ENCODE data around the gene COG2. TPM values are rescaled to one million over a fixed set of nuclear protein-coding genes. Genes with fewer than 3 reads are reported as not detected.

COG2 gene
- 12.4 and 15.5 TPM in 2 replicates for total RNA-seq (ENCODE audit: low replicate concordance)

GRCh38 chr1:230642263-230642959, at the start of gene COG2:
COG2 (plus strand) TSS chr1:230642481; CDS start chr1:230642607, 126 bp downstream.

GRCh38 chr1:230713915-230714764, 71.9 kb downstream of the COG2 start, which contains the start of gene AGT:
AGT (minus strand) TSS chr1:230714122; CDS start chr1:230710823, 3,299 bp downstream.

Other genes starting within 250 kb of the COG2 start
- gene PGBD5, start 216.1 kb upstream of the COG2 start, total RNA-seq (ENCODE audit: low replicate concordance), result under 0.01 and 0.59 TPM in 2 replicates
- 0.45 and 6.8 TPM in 2 replicates for gene AGT, start 71.6 kb downstream of the COG2 start, total RNA-seq (ENCODE audit: low replicate concordance)
- gene CAPN9, start 104.9 kb downstream of the COG2 start, total RNA-seq (ENCODE audit: low replicate concordance), result under 0.01 TPM in 1 of 2 replicates, not detected in the other
- 71.8 and 92.8 TPM in 2 replicates for gene C1orf198, start 226.0 kb downstream of the COG2 start, total RNA-seq (ENCODE audit: low replicate concordance)